HEK293T (cell line): ENCODE measurements around the gene TMX4.

Source experiments
- BHLHE40 ChIP-seq: fragments of 450-650 bp; IDR thresholded peaks from 2 replicates; pipeline ENCODE4 v1.6.1; 2016; ENCODE audit warnings: mild to moderate bottlenecking, moderate library complexity, borderline replicate concordance
- LEF1 ChIP-seq: fragments of 450-650 bp; IDR thresholded peaks from 2 replicates; pipeline ENCODE4 v1.6.1; 2017; ENCODE audit warnings: mild to moderate bottlenecking, borderline replicate concordance
- SP1 ChIP-seq: fragments of 450-650 bp; IDR thresholded peaks from 2 replicates; pipeline ENCODE4 v1.6.1; 2017
- TARDBP ChIP-seq: fragments of 450-650 bp; IDR thresholded peaks from 2 replicates; pipeline ENCODE4 v1.6.1; 2016

- no peak for TF ChIP-seq TARDBP
- TF ChIP-seq LEF1 = no peak
- no peak for TF ChIP-seq BHLHE40
- no peak for TF ChIP-seq SP1
Measured at GRCh38 chr20:8012724-8013123, 6.8 kb downstream of the TMX4 start.
